ENCODE results near the gene FOXJ1. TPM values are rescaled to one million over a fixed set of nuclear protein-coding genes. Genes with fewer than 3 reads are reported as not detected.

FOXJ1 gene
- total RNA-seq, 3 donors from 2014 or later (not counting 1 experiment from before 2014, with no cell fraction given), result 0.21 to 0.93 (median 0.36) TPM

DNA sequence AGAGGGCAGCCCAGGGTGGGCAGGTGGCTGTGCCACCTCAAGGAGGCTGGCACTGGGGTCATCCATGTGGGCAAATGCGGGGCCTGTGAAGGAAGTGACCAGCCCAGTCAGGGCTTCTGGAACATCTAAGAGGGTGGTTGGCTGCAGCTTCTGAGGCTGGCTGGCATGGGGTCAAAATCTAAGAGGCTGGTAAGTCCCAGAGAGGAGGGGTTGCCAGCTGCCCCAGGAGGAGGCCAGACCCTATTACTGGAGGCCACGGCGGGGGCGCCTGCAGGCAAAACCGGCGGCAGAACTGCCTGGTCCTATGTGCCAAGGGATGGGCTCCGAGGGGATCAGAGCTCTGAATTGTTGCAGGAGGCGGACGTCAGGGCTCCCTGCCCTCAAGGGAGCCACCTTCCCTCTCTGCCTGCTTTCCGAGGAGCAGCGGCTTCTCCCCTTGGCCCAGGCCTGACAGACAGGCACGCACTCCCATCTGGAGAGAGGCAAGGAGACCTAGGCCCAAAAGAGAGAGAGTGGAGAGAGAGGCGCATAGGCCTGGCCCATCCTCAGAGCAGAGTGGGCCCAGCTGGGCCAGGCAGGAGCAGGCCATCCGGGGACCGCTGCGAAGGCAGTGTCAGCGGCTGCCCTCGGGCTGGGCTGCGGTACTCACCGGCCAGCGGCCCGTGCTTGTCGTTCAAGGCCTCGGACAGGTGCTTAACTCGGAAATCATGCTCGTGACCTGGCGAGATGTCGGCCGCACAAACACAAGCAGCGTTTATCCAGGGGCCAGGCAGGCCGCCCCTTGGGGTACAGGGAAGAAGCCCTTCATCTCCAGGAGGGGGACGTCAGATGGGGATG is 51.1 kb downstream of the FOXJ1 start:
- WGBS (ENCODE audit: insufficient coverage), result 97% methylated on average over 32 of the region's 32 CpGs
- no peaks in the 10 kb centered on the region for H3K4me1 Mint-ChIP-seq
- no peak overlapping the region for H3K27ac Mint-ChIP-seq
- H3K36me3 Mint-ChIP-seq, result no peaks in the 10 kb centered on the region
- Histone ChIP-seq H3K4me1 (ENCODE audit: control insufficient read depth, insufficient read depth, low read length) (no peaks in the 10 kb centered on the region), H3K27ac (ENCODE audit: low read length) (no peak overlapping the region), H3K4me3 (ENCODE audit: low read length) (no peak overlapping the region), H3K27me3 (ENCODE audit: control insufficient read depth, insufficient read depth, low read length) (no peaks in the 10 kb centered on the region), H3K36me3 (ENCODE audit: control insufficient read depth, insufficient read depth, low read length) (peaks cover 92% of the 10 kb centered on the region), H3K9me3 (ENCODE audit: control insufficient read depth, insufficient read depth, low read length) (no peaks in the 10 kb centered on the region)
- TF ChIP-seq, protein P1, sequence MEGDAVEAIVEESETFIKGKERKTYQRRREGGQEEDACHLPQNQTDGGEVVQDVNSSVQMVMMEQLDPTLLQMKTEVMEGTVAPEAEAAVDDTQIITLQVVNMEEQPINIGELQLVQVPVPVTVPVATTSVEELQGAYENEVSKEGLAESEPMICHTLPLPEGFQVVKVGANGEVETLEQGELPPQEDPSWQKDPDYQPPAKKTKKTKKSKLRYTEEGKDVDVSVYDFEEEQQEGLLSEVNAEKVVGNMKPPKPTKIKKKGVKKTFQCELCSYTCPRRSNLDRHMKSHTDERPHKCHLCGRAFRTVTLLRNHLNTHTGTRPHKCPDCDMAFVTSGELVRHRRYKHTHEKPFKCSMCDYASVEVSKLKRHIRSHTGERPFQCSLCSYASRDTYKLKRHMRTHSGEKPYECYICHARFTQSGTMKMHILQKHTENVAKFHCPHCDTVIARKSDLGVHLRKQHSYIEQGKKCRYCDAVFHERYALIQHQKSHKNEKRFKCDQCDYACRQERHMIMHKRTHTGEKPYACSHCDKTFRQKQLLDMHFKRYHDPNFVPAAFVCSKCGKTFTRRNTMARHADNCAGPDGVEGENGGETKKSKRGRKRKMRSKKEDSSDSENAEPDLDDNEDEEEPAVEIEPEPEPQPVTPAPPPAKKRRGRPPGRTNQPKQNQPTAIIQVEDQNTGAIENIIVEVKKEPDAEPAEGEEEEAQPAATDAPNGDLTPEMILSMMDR (IDR thresholded peaks at IDR 0.05), result no peak
- H3K9me3 Mint-ChIP-seq, result no peaks in the 10 kb centered on the region
- no peak overlapping the region for H3K4me3 Mint-ChIP-seq
- no peak for DNase-seq
- intact Hi-C loops (cut with micrococcal nuclease), result no loop called here
- ATAC-seq, result no peak
- H3K27me3 Mint-ChIP-seq (ENCODE audit: low read depth in 2 of 2), result no peaks in the 10 kb centered on the region

DNA sequence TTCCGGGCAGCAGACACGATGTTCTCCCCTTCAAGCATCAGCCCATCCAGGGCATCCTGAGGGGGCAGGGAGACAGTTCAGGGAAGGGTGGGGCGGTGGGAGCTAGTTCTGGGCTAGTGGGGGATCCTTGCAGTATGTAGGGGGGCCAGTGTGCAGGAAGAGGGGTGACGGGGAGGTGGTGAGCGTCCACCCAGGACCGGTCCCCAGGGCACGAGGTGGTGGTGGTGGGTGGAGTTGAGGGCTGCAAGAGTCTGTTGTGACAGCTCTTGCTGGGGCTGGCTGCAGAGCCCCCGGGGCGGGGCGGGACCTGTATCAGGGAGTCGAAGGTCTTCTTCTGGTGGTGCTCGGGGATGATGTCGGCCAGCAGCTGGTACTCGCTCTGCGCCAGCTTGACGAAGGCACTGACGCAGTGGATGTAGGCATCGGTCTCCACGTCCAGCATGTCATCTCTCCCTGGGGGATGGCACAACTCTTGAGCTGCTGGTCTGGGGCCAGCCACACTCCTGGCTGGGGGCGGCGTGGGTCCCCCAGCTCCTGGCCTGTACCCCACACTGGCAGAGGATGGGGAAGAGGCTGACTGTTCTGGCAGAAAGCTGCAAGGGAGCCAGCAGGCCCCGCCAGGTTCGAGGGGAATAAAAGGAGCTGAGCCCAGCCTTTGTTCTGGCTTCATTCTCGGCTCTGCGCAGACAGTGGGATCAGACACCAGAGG is 52.0 kb downstream of the FOXJ1 start:
- Histone ChIP-seq H3K9me3 (ENCODE audit: control insufficient read depth, insufficient read depth, low read length) (no peaks in the 10 kb centered on the region), H3K4me3 (ENCODE audit: low read length) (no peak overlapping the region), H3K36me3 (ENCODE audit: control insufficient read depth, insufficient read depth, low read length) (peaks cover 92% of the 10 kb centered on the region), H3K27me3 (ENCODE audit: control insufficient read depth, insufficient read depth, low read length) (no peaks in the 10 kb centered on the region), H3K4me1 (ENCODE audit: control insufficient read depth, insufficient read depth, low read length) (no peaks in the 10 kb centered on the region), H3K27ac (ENCODE audit: low read length) (no peak overlapping the region)
- TF ChIP-seq, protein P1 (IDR thresholded peaks at IDR 0.05), result no peak
- H3K9me3 Mint-ChIP-seq, result no peaks in the 10 kb centered on the region
- no peak overlapping the region for H3K4me3 Mint-ChIP-seq
- no peaks in the 10 kb centered on the region for H3K4me1 Mint-ChIP-seq
- intact Hi-C loops (cut with micrococcal nuclease), result no loop called here
- ATAC-seq (no peak), DNase-seq (no peak)
- WGBS (ENCODE audit: insufficient coverage), result 97% methylated on average over 25 of the region's 25 CpGs
- no peaks in the 10 kb centered on the region for H3K36me3 Mint-ChIP-seq
- H3K27me3 Mint-ChIP-seq (ENCODE audit: low read depth in 2 of 2), result no peaks in the 10 kb centered on the region
- no peak overlapping the region for H3K27ac Mint-ChIP-seq

GRCh38 chr17:76088041-76088867 is 52.8 kb downstream of the FOXJ1 start:
- no peak for ATAC-seq

More at GRCh38 chr17:76088041-76088867, 52.8 kb downstream of the FOXJ1 start:
- no peaks in the 10 kb centered on the region for H3K27me3 Mint-ChIP-seq (ENCODE audit: low read depth in 2 of 2)
- no peak overlapping the region for H3K27ac Mint-ChIP-seq
- no peak overlapping the region for H3K4me3 Mint-ChIP-seq
- Histone ChIP-seq H3K4me1 (ENCODE audit: control insufficient read depth, insufficient read depth, low read length) (no peaks in the 10 kb centered on the region), H3K27me3 (ENCODE audit: control insufficient read depth, insufficient read depth, low read length) (no peaks in the 10 kb centered on the region), H3K4me3 (ENCODE audit: low read length) (no peak overlapping the region), H3K36me3 (ENCODE audit: control insufficient read depth, insufficient read depth, low read length) (peaks cover 91% of the 10 kb centered on the region), H3K9me3 (ENCODE audit: control insufficient read depth, insufficient read depth, low read length) (no peaks in the 10 kb centered on the region), H3K27ac (ENCODE audit: low read length) (no peak overlapping the region)
- 97% methylated on average over 25 of the region's 25 CpGs for WGBS (ENCODE audit: insufficient coverage)
- no peak for DNase-seq
- no peaks in the 10 kb centered on the region for H3K4me1 Mint-ChIP-seq
- intact Hi-C loops (cut with micrococcal nuclease), result no loop called here
- no peaks in the 10 kb centered on the region for H3K36me3 Mint-ChIP-seq
- TF ChIP-seq, protein P1 (IDR thresholded peaks at IDR 0.05), result no peak
- no peaks in the 10 kb centered on the region for H3K9me3 Mint-ChIP-seq

All from natural killer cell (primary cell).